ENCODE data around the gene FZR1.
A peak's percentile ranks its signal among the peaks of the same experiment; 100 is the strongest.

Gene FZR1

GRCh38 chr19:3535981-3536380, 29.9 kb downstream of the FZR1 start:
- H3K27ac ChIP-seq, result peak overlapping the region; percentile 18; the same call in 1 of the 2 replicates
- no peak for TF ChIP-seq CTCF (IDR thresholded peaks at IDR 0.05)
- no peak for TF ChIP-seq ZFX (IDR thresholded peaks at IDR 0.05; ENCODE audit: borderline replicate concordance)

GRCh38 chr19:3536429-3537100, 30.5 kb downstream of the FZR1 start:
- TF ChIP-seq CTCF (IDR thresholded peaks at IDR 0.05), result no peak
- no peak for TF ChIP-seq ZFX (IDR thresholded peaks at IDR 0.05; ENCODE audit: borderline replicate concordance)
- peak overlapping the region; percentile 25; the same call in 1 of the 2 replicates for H3K27ac ChIP-seq

GRCh38 chr19:3537101-3537437, 31.0 kb downstream of the FZR1 start:
- TF ChIP-seq ZFX (IDR thresholded peaks at IDR 0.05; ENCODE audit: borderline replicate concordance) (no peak), CTCF (IDR thresholded peaks at IDR 0.05) (no peak)
- H3K27ac ChIP-seq, result peak overlapping the region; percentile 25

- H3K27ac ChIP-seq, result peak overlapping the region; percentile 25
- TF ChIP-seq CTCF (IDR thresholded peaks at IDR 0.05) (no peak), ZFX (IDR thresholded peaks at IDR 0.05; ENCODE audit: borderline replicate concordance) (no peak)
Observed at GRCh38 chr19:3537438-3538240, 31.5 kb downstream of the FZR1 start.

GRCh38 chr19:3538258-3538929, 32.3 kb downstream of the FZR1 start:
- TF ChIP-seq CTCF (IDR thresholded peaks at IDR 0.05) (no peak), ZFX (IDR thresholded peaks at IDR 0.05; ENCODE audit: borderline replicate concordance) (no peak)
- H3K27ac ChIP-seq, result peak overlapping the region; percentile 25

GRCh38 chr19:3538965-3539755, 33.0 kb downstream of the FZR1 start, which contains the start of gene TEKTIP1:
TEKTIP1 (plus strand) TSS chr19:3539174; CDS start chr19:3539178, 4 bp downstream.
- peak within 1 kb of the TSS; percentile 25 for H3K27ac ChIP-seq
- TF ChIP-seq ZFX (IDR thresholded peaks at IDR 0.05; ENCODE audit: borderline replicate concordance) (no peak), CTCF (IDR thresholded peaks at IDR 0.05) (no peak)
